RKO (cell line): ENCODE measurements around the gene ZMAT5.

ENCODE experiments used
- DNase-seq: peaks from one replicate; pipeline ENCODE4 v3.0.0-alpha.2; 2016; ENCODE audit warnings: low spot score

Gene ZMAT5

GRCh38 chr22:29753808-29754657, 12.8 kb downstream of the ZMAT5 start:
- DNase-seq = no peak

DNA sequence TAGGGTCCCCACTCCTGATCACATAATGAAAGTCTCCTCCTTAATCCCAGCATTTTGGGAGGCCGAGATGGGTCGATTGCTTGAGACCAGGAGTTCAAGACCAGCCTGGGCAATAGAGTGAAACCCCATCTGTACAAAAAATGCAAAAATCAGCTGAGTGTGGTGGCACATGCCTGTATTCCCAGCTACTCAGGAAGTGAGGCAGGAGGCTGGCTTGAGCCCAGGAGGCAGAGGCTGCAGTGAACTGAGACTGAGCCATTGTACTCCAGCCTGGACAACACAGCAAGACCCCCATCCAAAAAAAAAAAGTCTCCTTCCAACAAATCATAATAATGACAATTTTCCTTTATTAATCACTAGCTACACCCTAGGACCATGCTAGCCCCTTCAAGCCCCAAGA, 15.1 kb downstream of the ZMAT5 start:
- no peak for DNase-seq

GRCh38 chr22:29750559-29751538, 16.0 kb downstream of the ZMAT5 start:
- DNase-seq = peak; percentile 28

- no peak for DNase-seq
Measured at GRCh38 chr22:29750029-29750428, 16.8 kb downstream of the ZMAT5 start.

GRCh38 chr22:29748248-29748893, 18.4 kb downstream of the ZMAT5 start:
- DNase-seq = no peak

GRCh38 chr22:29747832-29748231, 19.0 kb downstream of the ZMAT5 start:
- DNase-seq = no peak

DNA sequence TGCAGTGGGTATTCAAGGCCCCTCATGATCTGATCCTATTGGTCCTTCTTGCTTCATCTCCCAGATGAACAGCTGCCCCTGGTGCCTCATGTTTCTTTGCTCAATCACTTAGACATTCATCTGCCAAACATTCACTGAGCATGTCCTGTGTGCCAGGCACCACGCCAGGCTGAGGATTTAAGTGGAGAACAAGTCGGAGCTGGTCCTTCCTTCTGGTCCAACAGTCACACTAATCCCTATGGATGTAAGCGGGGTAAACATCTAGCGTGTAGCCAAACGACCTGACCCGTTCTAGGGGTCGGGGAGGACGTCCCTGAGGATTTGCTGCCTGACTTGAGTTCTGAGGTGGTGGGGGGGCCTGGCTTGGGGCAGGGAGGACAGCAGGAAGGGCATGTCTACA, 21.9 kb downstream of the ZMAT5 start:
- no peak for DNase-seq

- no peak for DNase-seq
Measured at GRCh38 chr22:29742326-29742725, 24.5 kb downstream of the ZMAT5 start.

GRCh38 chr22:29741926-29742325, 24.9 kb downstream of the ZMAT5 start:
- no peak for DNase-seq

DNA sequence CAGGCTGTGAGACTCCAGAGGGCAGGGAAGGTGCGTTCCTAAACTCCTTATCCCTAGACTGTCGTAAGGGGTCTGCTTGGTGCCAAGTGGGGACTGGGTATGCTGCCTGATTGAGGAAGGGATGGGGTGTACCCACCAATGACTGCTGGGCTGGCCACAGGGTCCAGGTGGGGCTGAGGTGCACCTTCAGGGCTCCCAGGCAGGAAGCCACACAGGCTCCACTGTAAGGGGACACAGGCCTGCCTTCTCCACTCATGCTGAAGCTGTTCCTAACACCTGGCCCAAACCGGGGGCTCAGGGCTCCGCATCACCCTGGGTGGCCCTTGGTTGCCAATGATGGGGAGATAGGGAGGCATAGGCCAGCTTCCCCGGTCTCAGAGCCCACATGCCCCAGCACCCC, 26.6 kb downstream of the ZMAT5 start:
- no peak for DNase-seq

- DNase-seq = no peak
Measured at GRCh38 chr22:29739346-29739875, 27.4 kb downstream of the ZMAT5 start.

GRCh38 chr22:29738118-29738815, 28.5 kb downstream of the ZMAT5 start:
- DNase-seq = no peak

DNA sequence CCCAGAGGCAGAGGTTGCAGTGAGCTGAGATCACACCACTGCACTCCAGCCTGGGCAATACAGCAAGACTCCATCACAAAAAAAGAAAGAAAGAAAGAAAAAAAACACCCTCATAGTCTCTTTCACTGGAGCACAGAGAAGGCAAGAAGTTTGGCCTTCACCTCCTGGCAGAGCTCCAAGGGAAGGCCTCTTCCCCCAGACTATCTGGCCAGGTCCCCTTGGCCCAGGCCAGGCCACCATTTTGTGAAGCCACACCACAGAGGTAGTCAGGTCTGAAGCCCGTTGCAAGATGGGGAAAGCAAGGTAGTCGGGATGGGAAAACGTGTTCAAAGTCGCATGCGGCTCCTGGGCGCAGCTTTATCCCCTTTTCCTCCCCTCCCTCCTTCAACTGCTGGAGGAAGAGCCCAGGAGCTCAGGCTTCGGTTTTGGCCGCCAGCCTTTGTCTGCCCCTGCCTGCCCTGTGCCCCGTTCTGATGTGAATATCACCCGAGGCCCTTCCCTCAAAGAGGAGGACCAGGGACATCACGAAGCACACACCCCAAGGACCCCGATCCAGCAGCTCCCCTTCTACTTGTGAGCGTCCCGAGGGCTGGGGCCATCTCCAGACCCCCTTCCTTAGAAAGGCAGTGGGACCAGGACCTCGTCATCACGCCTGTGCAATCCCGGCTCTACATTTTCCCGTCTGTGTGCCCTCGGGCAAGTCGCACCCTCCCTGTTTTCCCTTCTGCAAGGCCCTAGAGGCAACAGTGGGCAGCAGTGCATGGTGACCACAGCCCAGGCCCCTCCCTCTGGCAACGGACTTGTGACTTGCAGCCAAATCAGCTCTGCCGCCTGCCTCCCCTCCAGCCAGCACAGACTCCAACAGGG, 29.3 kb downstream of the ZMAT5 start:
- DNase-seq = no peak

GRCh38 chr22:29735416-29735815, 31.4 kb downstream of the ZMAT5 start:
- DNase-seq = no peak

GRCh38 chr22:29734838-29735237, 32.0 kb downstream of the ZMAT5 start:
- DNase-seq = no peak

- DNase-seq = no peak
Measured at GRCh38 chr22:29734406-29734805, 32.4 kb downstream of the ZMAT5 start.

GRCh38 chr22:29733362-29734201, 33.2 kb downstream of the ZMAT5 start:
- no peak for DNase-seq

DNA sequence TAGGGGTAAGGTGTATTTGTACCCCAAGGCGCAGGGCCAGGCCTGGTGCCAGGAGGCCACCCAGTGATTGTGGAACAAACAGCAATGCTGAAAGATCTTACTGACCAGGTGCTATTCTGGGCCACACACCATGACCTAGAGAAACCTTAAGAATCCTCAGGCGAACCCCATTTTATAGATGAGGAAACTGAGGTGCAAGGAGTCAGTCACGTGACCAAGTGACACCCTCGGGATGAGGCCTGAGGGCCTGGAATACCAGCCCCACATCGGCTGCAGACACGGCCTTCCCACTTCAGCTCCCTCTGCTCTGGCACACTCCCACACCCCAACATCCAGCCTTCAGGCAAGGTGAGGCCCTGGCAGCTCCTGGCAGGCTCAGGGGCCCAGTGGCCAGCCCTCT, 33.9 kb downstream of the ZMAT5 start:
- DNase-seq = no peak

- no peak for DNase-seq
Measured at GRCh38 chr22:29731058-29731850, 35.6 kb downstream of the ZMAT5 start.
